ENCODE data around the gene CTF1.

The CTF1 gene

DNA sequence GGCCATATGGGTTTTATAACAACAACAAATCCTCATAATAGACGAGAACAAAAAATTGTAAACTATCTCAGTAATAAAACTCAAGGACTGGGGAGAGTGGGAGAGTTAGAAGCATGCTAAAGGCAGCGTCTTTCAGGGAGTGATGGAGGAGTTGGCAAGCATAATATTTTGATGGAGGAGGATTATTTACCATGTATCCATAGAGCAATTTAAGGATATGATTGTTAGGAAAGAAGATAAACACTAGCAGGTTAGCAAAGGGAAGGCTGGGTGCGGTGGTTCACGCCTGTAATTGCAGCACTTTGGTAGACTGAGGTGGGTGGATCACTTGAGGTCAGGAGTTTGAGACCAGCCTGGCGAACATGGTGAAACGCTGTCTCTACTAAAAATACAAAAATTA is 30.4 kb upstream of the CTF1 start:
- Histone ChIP-seq H2BK5ac (ENCODE audit: low read depth, low read length, poor library complexity) (no peak overlapping the region), H3K36me3 (ENCODE audit: control insufficient read depth in 1 of 2, insufficient read depth in 2 of 2, low read length in 2 of 2) (peaks cover 0 to 2% of the 10 kb centered on the region in 2 experiments), H3K79me1 (ENCODE audit: low read length) (no peaks in the 10 kb centered on the region), H4K12ac (ENCODE audit: low read depth, low read length) (no peak overlapping the region), H3K79me2 (ENCODE audit: control insufficient read depth, insufficient read depth, low read length, poor library complexity) (no peaks in the 10 kb centered on the region), H3K9me3 (ENCODE audit: insufficient read depth, low read depth, low read length) (peaks cover 2% of the 10 kb centered on the region), H4K91ac (ENCODE audit: low read depth, low read length) (no peak overlapping the region), H3K27ac (ENCODE audit: low read depth, low read length) (no peak overlapping the region), H2BK120ac (ENCODE audit: insufficient read depth, low read length, poor library complexity) (no peak overlapping the region), H3K4me3 (ENCODE audit: low read depth, low read length) (no peak overlapping the region), H2AFZ (ENCODE audit: insufficient read depth, low read length, poor library complexity) (no peak overlapping the region), H2AK5ac (ENCODE audit: low read length) (no peak overlapping the region), H3K27me3 (ENCODE audit: insufficient read depth, low read length) (no peaks in the 10 kb centered on the region), H3K9ac (ENCODE audit: low read length) (no peak overlapping the region), H2BK12ac (ENCODE audit: low read length) (no peak overlapping the region), H3K14ac (ENCODE audit: low read length) (no peak overlapping the region), H3K4me1 (ENCODE audit: control insufficient read depth in 1 of 2, insufficient read depth in 2 of 2, low read length in 2 of 2) (no peaks in the 10 kb centered on the region), H3K4ac (ENCODE audit: low read depth, low read length) (no peak overlapping the region), H4K8ac (ENCODE audit: low read depth, low read length) (no peak overlapping the region), H3K23ac (ENCODE audit: low read length) (no peak overlapping the region), H3K18ac (ENCODE audit: low read length) (no peak overlapping the region), H3K4me2 (ENCODE audit: low read length) (no peak overlapping the region)
- no CpG with 5 or more reads among the region's 6 CpGs for WGBS (ENCODE audit: extremely low coverage, insufficient coverage, insufficient read length)
- no peak for DNase-seq

DNA sequence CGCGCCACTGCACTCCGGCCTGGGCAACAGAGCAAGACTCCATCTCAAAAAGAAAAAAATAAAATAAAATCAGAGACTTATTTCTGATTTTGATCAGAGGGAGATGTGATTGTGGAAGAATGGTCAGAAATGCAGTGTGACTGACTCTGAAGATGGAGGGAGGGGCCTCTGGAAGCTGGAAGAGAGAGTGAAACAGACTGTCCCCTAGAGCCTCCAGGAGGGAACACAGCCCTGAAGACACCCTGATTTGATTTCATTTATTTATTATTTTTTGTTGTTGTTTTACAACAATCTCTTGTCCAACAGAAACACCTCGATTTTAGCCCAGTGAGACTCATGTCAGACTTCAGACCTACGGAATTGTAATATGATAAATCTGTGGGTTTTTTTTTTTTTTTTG is 28.7 kb upstream of the CTF1 start:
- WGBS (ENCODE audit: extremely low coverage, insufficient coverage, insufficient read length): no CpG with 5 or more reads among the region's 5 CpGs
- Histone ChIP-seq H3K4me2 (ENCODE audit: low read length) (no peak overlapping the region), H3K4me3 (ENCODE audit: low read depth, low read length) (no peak overlapping the region), H3K27me3 (ENCODE audit: insufficient read depth, low read length) (no peaks in the 10 kb centered on the region), H3K36me3 (ENCODE audit: control insufficient read depth in 1 of 2, insufficient read depth in 2 of 2, low read length in 2 of 2) (peaks cover 2 to 4% of the 10 kb centered on the region in 2 experiments), H2AK5ac (ENCODE audit: low read length) (no peak overlapping the region), H3K79me1 (ENCODE audit: low read length) (no peaks in the 10 kb centered on the region), H4K8ac (ENCODE audit: low read depth, low read length) (no peak overlapping the region), H3K14ac (ENCODE audit: low read length) (no peak overlapping the region), H3K79me2 (ENCODE audit: control insufficient read depth, insufficient read depth, low read length, poor library complexity) (no peaks in the 10 kb centered on the region), H4K91ac (ENCODE audit: low read depth, low read length) (no peak overlapping the region), H2AFZ (ENCODE audit: insufficient read depth, low read length, poor library complexity) (no peak overlapping the region), H3K9me3 (ENCODE audit: insufficient read depth, low read depth, low read length) (peaks cover 2% of the 10 kb centered on the region), H3K23ac (ENCODE audit: low read length) (no peak overlapping the region), H2BK12ac (ENCODE audit: low read length) (no peak overlapping the region), H3K4ac (ENCODE audit: low read depth, low read length) (no peak overlapping the region), H3K18ac (ENCODE audit: low read length) (no peak overlapping the region), H2BK5ac (ENCODE audit: low read depth, low read length, poor library complexity) (no peak overlapping the region), H4K12ac (ENCODE audit: low read depth, low read length) (no peak overlapping the region), H3K4me1 (ENCODE audit: control insufficient read depth in 1 of 2, insufficient read depth in 2 of 2, low read length in 2 of 2) (no peaks in the 10 kb centered on the region), H3K9ac (ENCODE audit: low read length) (no peak overlapping the region), H2BK120ac (ENCODE audit: insufficient read depth, low read length, poor library complexity) (no peak overlapping the region), H3K27ac (ENCODE audit: low read depth, low read length) (no peak overlapping the region)
- peak in 1 of 2 donors; percentile 7 for DNase-seq

DNA sequence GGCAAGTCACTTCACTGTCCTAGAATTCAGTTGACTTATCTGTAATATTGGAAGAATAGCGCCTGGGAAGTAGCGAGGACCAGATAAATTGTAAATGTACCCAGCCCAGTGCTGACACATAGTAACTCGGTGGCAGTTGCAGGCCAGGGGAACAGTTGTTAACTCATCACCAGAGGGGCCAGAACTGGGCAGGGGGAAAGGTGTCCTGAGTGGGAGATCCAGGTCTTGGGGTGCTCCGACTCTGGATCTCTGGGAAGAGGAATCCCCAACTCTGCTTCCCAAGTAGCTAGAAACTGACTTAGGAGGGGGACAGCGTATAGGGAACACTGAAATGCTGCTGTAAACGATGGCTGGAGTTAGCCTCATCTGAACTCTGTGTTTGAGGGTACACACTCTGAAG is 25.5 kb upstream of the CTF1 start:
- Histone ChIP-seq H2BK120ac (ENCODE audit: insufficient read depth, low read length, poor library complexity) (no peak overlapping the region), H2AK5ac (ENCODE audit: low read length) (no peak overlapping the region), H4K8ac (ENCODE audit: low read depth, low read length) (no peak overlapping the region), H3K4me1 (ENCODE audit: control insufficient read depth in 1 of 2, insufficient read depth in 2 of 2, low read length in 2 of 2) (peaks cover 5 to 6% of the 10 kb centered on the region in 2 experiments), H3K4ac (ENCODE audit: low read depth, low read length) (no peak overlapping the region), H3K79me2 (ENCODE audit: control insufficient read depth, insufficient read depth, low read length, poor library complexity) (peaks cover 8% of the 10 kb centered on the region), H3K4me2 (ENCODE audit: low read length) (no peak overlapping the region), H3K27ac (ENCODE audit: low read depth, low read length) (no peak overlapping the region), H3K9me3 (ENCODE audit: insufficient read depth, low read depth, low read length) (no peaks in the 10 kb centered on the region), H3K14ac (ENCODE audit: low read length) (no peak overlapping the region), H3K18ac (ENCODE audit: low read length) (no peak overlapping the region), H3K79me1 (ENCODE audit: low read length) (peaks cover 13% of the 10 kb centered on the region), H4K12ac (ENCODE audit: low read depth, low read length) (peak overlapping the region; percentile 32), H3K9ac (ENCODE audit: low read length) (no peak overlapping the region), H3K36me3 (ENCODE audit: control insufficient read depth in 1 of 2, insufficient read depth in 2 of 2, low read length in 2 of 2) (peaks cover 2 to 4% of the 10 kb centered on the region in 2 experiments), H4K91ac (ENCODE audit: low read depth, low read length) (no peak overlapping the region), H3K27me3 (ENCODE audit: insufficient read depth, low read length) (no peaks in the 10 kb centered on the region), H3K4me3 (ENCODE audit: low read depth, low read length) (no peak overlapping the region), H2BK12ac (ENCODE audit: low read length) (no peak overlapping the region), H3K23ac (ENCODE audit: low read length) (no peak overlapping the region), H2BK5ac (ENCODE audit: low read depth, low read length, poor library complexity) (no peak overlapping the region), H2AFZ (ENCODE audit: insufficient read depth, low read length, poor library complexity) (no peak overlapping the region)
- no CpG with 5 or more reads among the region's 6 CpGs for WGBS (ENCODE audit: extremely low coverage, insufficient coverage, insufficient read length)
- no peak for DNase-seq

DNA sequence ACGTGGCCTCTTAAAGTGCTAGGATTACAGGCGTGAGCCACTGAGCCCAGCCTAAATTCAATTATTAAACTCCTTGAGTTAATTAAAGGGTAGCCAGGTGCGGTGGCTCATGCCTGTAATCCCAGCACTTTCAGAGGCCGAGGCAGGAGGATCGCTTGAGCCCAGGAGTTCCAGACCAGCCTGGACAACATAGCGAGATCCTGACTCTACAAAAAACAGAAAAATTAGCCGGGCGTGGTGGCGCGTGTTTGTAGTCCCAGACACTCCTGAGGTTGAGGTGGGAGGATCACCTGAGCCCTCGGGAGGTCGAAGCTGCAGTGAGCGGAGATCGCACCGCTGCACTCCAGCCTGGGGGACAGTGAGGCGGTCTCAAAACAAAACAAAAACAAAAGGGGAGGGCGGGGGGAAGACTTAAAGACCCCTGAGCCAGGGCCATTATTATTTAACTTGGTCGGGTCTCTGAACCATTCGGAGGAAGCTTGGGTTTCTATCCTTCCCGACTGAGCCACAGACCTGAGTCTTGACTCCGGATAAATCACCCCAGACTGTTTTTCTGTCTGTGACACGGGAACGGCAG is 22.1 kb upstream of the CTF1 start:
- no CpG with 5 or more reads among the region's 23 CpGs for WGBS (ENCODE audit: extremely low coverage, insufficient coverage, insufficient read length)

More for the DNA sequence above, 22.1 kb upstream of the CTF1 start:
- H3K4ac ChIP-seq (ENCODE audit: low read depth, low read length): peak overlapping the region; percentile 23
- H2BK5ac ChIP-seq (ENCODE audit: low read depth, low read length, poor library complexity): peak overlapping the region; percentile 21
- peak overlapping the region; percentile 86 for H3K14ac ChIP-seq (ENCODE audit: low read length)
- H4K12ac ChIP-seq (ENCODE audit: low read depth, low read length): peak overlapping the region; percentile 67
- H3K27me3 ChIP-seq (ENCODE audit: insufficient read depth, low read length): no peaks in the 10 kb centered on the region
- H3K36me3 ChIP-seq (ENCODE audit: control insufficient read depth in 1 of 2, insufficient read depth in 2 of 2, low read length in 2 of 2): peaks cover 4 to 6% of the 10 kb centered on the region in 2 experiments
- H3K23ac ChIP-seq (ENCODE audit: low read length): no peak overlapping the region
- peak overlapping the region; percentile 87 for H2BK120ac ChIP-seq (ENCODE audit: insufficient read depth, low read length, poor library complexity)
- peak overlapping the region; percentile 55 for H2AFZ ChIP-seq (ENCODE audit: insufficient read depth, low read length, poor library complexity)
- no peaks in the 10 kb centered on the region for H3K9me3 ChIP-seq (ENCODE audit: insufficient read depth, low read depth, low read length)
- peak overlapping the region; percentile 89 for H3K4me2 ChIP-seq (ENCODE audit: low read length)
- no peak overlapping the region for H2AK5ac ChIP-seq (ENCODE audit: low read length)
- no peak overlapping the region for H2BK12ac ChIP-seq (ENCODE audit: low read length)
- peaks cover 8 to 16% of the 10 kb centered on the region in 2 experiments for H3K4me1 ChIP-seq (ENCODE audit: control insufficient read depth in 1 of 2, insufficient read depth in 2 of 2, low read length in 2 of 2)
- H3K9ac ChIP-seq (ENCODE audit: low read length): peak overlapping the region; percentile 90
- H3K79me2 ChIP-seq (ENCODE audit: control insufficient read depth, insufficient read depth, low read length, poor library complexity): peaks cover 10% of the 10 kb centered on the region
- H3K27ac ChIP-seq (ENCODE audit: low read depth, low read length): peak overlapping the region; percentile 83
- peak overlapping the region; percentile 88 for H3K18ac ChIP-seq (ENCODE audit: low read length)
- peak; percentile 75 to 78 for DNase-seq
- peak overlapping the region; percentile 83 for H3K4me3 ChIP-seq (ENCODE audit: low read depth, low read length)
- H4K8ac ChIP-seq (ENCODE audit: low read depth, low read length): peak overlapping the region; percentile 87
- peak overlapping the region; percentile 93 for H4K91ac ChIP-seq (ENCODE audit: low read depth, low read length)
- peaks cover 15% of the 10 kb centered on the region for H3K79me1 ChIP-seq (ENCODE audit: low read length)
